DND-41 (cell line): ENCODE measurements around the gene GAA.

ENCODE experiments used
- ATAC-seq: fragments of 200-7000 bp; cut with Tn5 transposase; 3 replicates; pipeline ENCODE4 v1.9.1; 2021; ENCODE audit warnings: low read depth; ENCODE audit not compliant: insufficient read depth
- DNase-seq: peaks from one replicate; pipeline ENCODE4 v3.0.0-alpha.2; 2020
- H2AFZ ChIP-seq: 2 replicates; pipeline ENCODE4 v1.6.0; 2012; ENCODE audit warnings: low read depth, low read length
- H3K27ac ChIP-seq: 2 replicates; pipeline ENCODE4 v1.5.1; 2012; ENCODE audit warnings: low read length, inconsistent platforms
- H3K27me3 ChIP-seq: fragments of 200-600 bp; sonication (generic); 2 replicates; pipeline ENCODE4 v1.6.0; 2012; ENCODE audit warnings: low read length, mild to moderate bottlenecking, inconsistent platforms; ENCODE audit not compliant: insufficient read depth, poor library complexity
- H3K36me3 ChIP-seq: 2 replicates; pipeline ENCODE4 v1.5.1; 2012; ENCODE audit warnings: low read length, inconsistent platforms; ENCODE audit not compliant: insufficient read depth
- H3K4me1 ChIP-seq: 2 replicates; pipeline ENCODE4 v1.5.1; 2012; ENCODE audit warnings: mild to moderate bottlenecking, low read length; ENCODE audit not compliant: insufficient read depth
- H3K4me2 ChIP-seq: 2 replicates; pipeline ENCODE4 v1.6.0; 2012; ENCODE audit warnings: mild to moderate bottlenecking, moderate library complexity, low read length, inconsistent platforms; ENCODE audit not compliant: insufficient read depth
- H3K4me3 ChIP-seq, 2 experiments: fragments of 200-600 bp in 1 of 2; shearing (Covaris generic) in 1 of 2; 2 replicates each; pipeline ENCODE4 v1.5.1; 2012 to 2016; ENCODE audit warnings: inconsistent platforms in 2 of 2, low read length in 2 of 2, mild to moderate bottlenecking in 2 of 2, low read depth in 1 of 2, moderate library complexity in 1 of 2
- H3K79me2 ChIP-seq: 2 replicates; pipeline ENCODE4 v1.6.0; 2012; ENCODE audit warnings: low read length, inconsistent platforms; ENCODE audit not compliant: insufficient read depth
- H3K9ac ChIP-seq: 2 replicates; pipeline ENCODE4 v1.6.0; 2012; ENCODE audit warnings: low read depth, mild to moderate bottlenecking, inconsistent platforms, low read length, moderate library complexity
- H3K9me3 ChIP-seq: 2 replicates; pipeline ENCODE4 v1.5.1; 2012; ENCODE audit warnings: low read length, moderate library complexity, mild to moderate bottlenecking, inconsistent platforms; ENCODE audit not compliant: insufficient read depth, severe bottlenecking
- H4K20me1 ChIP-seq: 2 replicates; pipeline ENCODE4 v1.6.0; 2012; ENCODE audit warnings: low read length; ENCODE audit not compliant: insufficient read depth
- CTCF ChIP-seq: IDR thresholded peaks from 2 replicates; pipeline ENCODE4 v1.5.1; 2012; ENCODE audit warnings: borderline replicate concordance, low read length, moderate library complexity, mild to moderate bottlenecking; ENCODE audit not compliant: poor library complexity, severe bottlenecking; ENCODE audit errors: extremely low read depth
- EZH2 ChIP-seq: IDR thresholded peaks from 3 replicates; pipeline ENCODE4 v1.6.1; 2012; ENCODE audit warnings: borderline replicate concordance, low read depth, mild to moderate bottlenecking, moderate library complexity, low read length, inconsistent platforms; ENCODE audit not compliant: severe bottlenecking

GAA gene

GRCh38 chr17:80160536-80160935, 59.2 kb downstream of the GAA start:
- Histone ChIP-seq H3K4me3 (no peak overlapping the region), H3K4me2 (no peak overlapping the region)
- TF ChIP-seq CTCF (no peak), EZH2 (no peak)

GRCh38 chr17:80163336-80163735, 62.0 kb downstream of the GAA start:
- Histone ChIP-seq H3K4me3 (no peak overlapping the region), H3K9me3 (no peaks in the 10 kb centered on the region), H3K27ac (no peak overlapping the region), H4K20me1 (no peaks in the 10 kb centered on the region), H3K4me2 (no peak overlapping the region), H3K27me3 (peaks cover 4% of the 10 kb centered on the region), H3K4me1 (no peaks in the 10 kb centered on the region), H3K36me3 (no peaks in the 10 kb centered on the region), H2AFZ (no peak overlapping the region), H3K79me2 (no peaks in the 10 kb centered on the region), H3K9ac (no peak overlapping the region)
- TF ChIP-seq CTCF, result no peak
- no peak for TF ChIP-seq EZH2
- ATAC-seq (no peak), DNase-seq (no peak)

More at GRCh38 chr17:80160536-80160935, 59.2 kb downstream of the GAA start:
- H3K27me3 ChIP-seq, result peaks cover 4% of the 10 kb centered on the region
- no peak overlapping the region for H3K9ac ChIP-seq
- H3K27ac ChIP-seq, result no peak overlapping the region
- no peaks in the 10 kb centered on the region for H3K79me2 ChIP-seq
- H4K20me1 ChIP-seq, result no peaks in the 10 kb centered on the region
- no peak for DNase-seq
- ATAC-seq, result no peak
- H2AFZ ChIP-seq, result no peak overlapping the region
- peaks cover 6% of the 10 kb centered on the region for H3K9me3 ChIP-seq
- no peaks in the 10 kb centered on the region for H3K36me3 ChIP-seq
- H3K4me1 ChIP-seq, result no peaks in the 10 kb centered on the region

- H3K9ac ChIP-seq, result no peak overlapping the region
- H3K4me3 ChIP-seq, result no peak overlapping the region
- no peak overlapping the region for H3K27ac ChIP-seq
- H4K20me1 ChIP-seq, result no peaks in the 10 kb centered on the region
- H3K79me2 ChIP-seq, result no peaks in the 10 kb centered on the region
- no peak for DNase-seq
- H3K36me3 ChIP-seq, result no peaks in the 10 kb centered on the region
- peaks cover 4% of the 10 kb centered on the region for H3K27me3 ChIP-seq
- no peaks in the 10 kb centered on the region for H3K4me1 ChIP-seq
- no peak overlapping the region for H3K4me2 ChIP-seq
- TF ChIP-seq EZH2, result no peak
- no peak for ATAC-seq
- no peaks in the 10 kb centered on the region for H3K9me3 ChIP-seq
- no peak overlapping the region for H2AFZ ChIP-seq
Measured at GRCh38 chr17:80164185-80164584, 62.8 kb downstream of the GAA start.

- H3K27ac ChIP-seq, result no peak overlapping the region
- H3K4me3 ChIP-seq, result no peak overlapping the region
- TF ChIP-seq EZH2 (no peak), CTCF (no peak)
- no peaks in the 10 kb centered on the region for H3K79me2 ChIP-seq
- no peaks in the 10 kb centered on the region for H3K9me3 ChIP-seq
- ATAC-seq, result no peak
- H3K36me3 ChIP-seq, result no peaks in the 10 kb centered on the region
- no peaks in the 10 kb centered on the region for H3K27me3 ChIP-seq
- no peaks in the 10 kb centered on the region for H4K20me1 ChIP-seq
- no peak for DNase-seq
- H2AFZ ChIP-seq, result no peak overlapping the region
- H3K4me1 ChIP-seq, result no peaks in the 10 kb centered on the region
- no peak overlapping the region for H3K9ac ChIP-seq
- no peak overlapping the region for H3K4me2 ChIP-seq
Measured at GRCh38 chr17:80166446-80166845, 65.1 kb downstream of the GAA start.
